OCI-LY1 (cell line): Measurements from ENCODE around the gene RUNDC1.

Source experiments
- H2AFZ ChIP-seq: fragments of 200-600 bp; sonication (generic), shearing (Covaris generic); 2 replicates; pipeline ENCODE4 v1.6.0; 2014; ENCODE audit warnings: antibody characterized with exemption, mild to moderate bottlenecking, low read length
- H3F3A ChIP-seq: fragments of 200-600 bp; sonication (generic), shearing (Covaris generic); 2 replicates; pipeline ENCODE4 v1.6.0; 2014; ENCODE audit warnings: mild to moderate bottlenecking, antibody characterized with exemption, low read length, moderate library complexity; ENCODE audit not compliant: insufficient read depth
- H3K27ac ChIP-seq: fragments of 200-600 bp; sonication (generic); 2 replicates; pipeline ENCODE4 v1.5.1; 2014; ENCODE audit warnings: low read length, mixed run types, mild to moderate bottlenecking, low read depth; ENCODE audit not compliant: poor library complexity, severe bottlenecking
- H3K27me3 ChIP-seq: fragments of 200-600 bp; sonication (generic); 2 replicates; pipeline ENCODE4 v1.6.0; 2014; ENCODE audit warnings: antibody characterized with exemption, mild to moderate bottlenecking, low read length, moderate library complexity; ENCODE audit not compliant: insufficient read depth
- H3K36me3 ChIP-seq: fragments of 200-600 bp; sonication (generic); 2 replicates; pipeline ENCODE4 v1.6.1; 2014; ENCODE audit warnings: mild to moderate bottlenecking, antibody characterized with exemption, low read length, moderate library complexity, mixed read lengths; ENCODE audit not compliant: insufficient read depth
- H3K4me1 ChIP-seq: fragments of 200-600 bp; sonication (generic); 2 replicates; pipeline ENCODE4 v1.5.1; 2014; ENCODE audit warnings: mild to moderate bottlenecking, low read length, moderate library complexity; ENCODE audit not compliant: insufficient read depth, severe bottlenecking
- H3K4me2 ChIP-seq: fragments of 200-600 bp; sonication (generic), shearing (Covaris generic); 2 replicates; pipeline ENCODE4 v1.6.1; 2014; ENCODE audit warnings: low read length
- H3K4me3 ChIP-seq: fragments of 200-600 bp; sonication (generic); 2 replicates; pipeline ENCODE4 v1.5.1; 2014; ENCODE audit warnings: low read length, low read depth, mild to moderate bottlenecking, mixed read lengths; ENCODE audit not compliant: poor library complexity, severe bottlenecking
- H3K79me2 ChIP-seq: fragments of 200-600 bp; shearing (Covaris generic); 2 replicates; pipeline ENCODE4 v1.6.1; 2016; ENCODE audit warnings: mixed run types, low read length, mixed read lengths; ENCODE audit not compliant: insufficient read depth
- H3K9ac ChIP-seq: fragments of 200-600 bp; sonication (generic), shearing (Covaris generic); 2 replicates; pipeline ENCODE4 v1.6.1; 2014; ENCODE audit warnings: mild to moderate bottlenecking, low read length, mixed read lengths
- H3K9me2 ChIP-seq: fragments of 200-600 bp; sonication (generic), shearing (Covaris generic); 2 replicates; pipeline ENCODE4 v1.6.1; 2014; ENCODE audit warnings: low read depth, mild to moderate bottlenecking, low read length, mixed read lengths
- H3K9me3 ChIP-seq: fragments of 200-600 bp; shearing (Covaris generic); 2 replicates; pipeline ENCODE4 v1.6.1; 2014; ENCODE audit warnings: low read length, mixed read lengths
- H4K20me1 ChIP-seq: fragments of 200-600 bp; sonication (generic), shearing (Covaris generic); 2 replicates; pipeline ENCODE4 v1.6.0; 2016; ENCODE audit warnings: mild to moderate bottlenecking, low read length; ENCODE audit not compliant: insufficient read depth
- EZH2 ChIP-seq: fragments of 200-600 bp; sonication (generic), shearing (Covaris generic); IDR thresholded peaks from 2 replicates; pipeline ENCODE4 v1.8.0; 2017; ENCODE audit warnings: borderline replicate concordance, mixed run types, mild to moderate bottlenecking, antibody characterized with exemption, low read length, moderate library complexity, mixed read lengths
- TF ChIP-seq, protein P1 (sequence below): fragments of 200-600 bp; sonication (generic), shearing (Covaris generic); IDR thresholded peaks from 2 replicates; pipeline ENCODE4 v1.5.1; 2017; ENCODE audit warnings: mild to moderate bottlenecking, antibody characterized with exemption, low read length, moderate library complexity, mixed read lengths

RUNDC1 gene

DNA sequence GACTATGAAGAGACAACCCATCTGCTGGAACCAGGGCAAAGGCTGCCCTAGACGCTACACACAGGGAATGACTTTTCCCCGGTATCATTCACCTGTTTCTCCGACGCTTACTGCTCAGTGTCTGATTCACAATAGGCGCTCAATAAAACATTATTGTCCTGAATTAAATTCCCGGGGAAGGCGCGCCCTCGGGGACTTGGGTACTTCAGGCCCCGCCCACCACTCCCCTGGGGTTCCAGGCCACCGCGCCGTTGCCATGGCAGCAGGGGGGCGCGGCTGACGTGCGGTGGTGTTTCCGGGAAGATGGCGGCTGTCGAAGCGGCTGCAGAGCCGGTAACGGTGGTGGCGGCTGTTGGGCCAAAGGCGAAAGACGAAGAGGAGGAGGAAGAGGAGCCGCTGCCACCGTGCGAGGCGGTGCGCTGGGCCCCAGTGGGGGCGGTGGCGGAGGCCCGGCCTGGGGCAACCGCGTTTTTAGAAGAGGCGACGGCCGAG, at the start of gene RUNDC1:
Gene RUNDC1 (plus strand): TSS at position 292 of the 492 bp plus-strand sequence. CDS start 12 bp downstream, at position 304.
- Histone ChIP-seq H4K20me1 (no peaks in the 10 kb centered on the region), H3F3A (no peaks in the 10 kb centered on the region), H3K79me2 (peaks cover 7% of the 10 kb centered on the region; the same call in 1 of the 2 replicates), H3K9ac (peak within 1 kb of the TSS; percentile 85), H2AFZ (0 out of 2 replicates have a peak within 1 kb of the TSS, but pooled peaks have one; percentile 30), H3K4me3 (peak within 1 kb of the TSS; percentile 82), H3K9me3 (no peaks in the 10 kb centered on the region), H3K4me2 (peak within 1 kb of the TSS; percentile 77), H3K4me1 (peaks cover 33% of the 10 kb centered on the region), H3K27ac (peak within 1 kb of the TSS; percentile 63), H3K27me3 (no peaks in the 10 kb centered on the region), H3K9me2 (no peaks in the 10 kb centered on the region), H3K36me3 (peaks cover 10% of the 10 kb centered on the region; the same call in 1 of the 2 replicates)
- TF ChIP-seq EZH2: no peak
- TF ChIP-seq, protein P1, sequence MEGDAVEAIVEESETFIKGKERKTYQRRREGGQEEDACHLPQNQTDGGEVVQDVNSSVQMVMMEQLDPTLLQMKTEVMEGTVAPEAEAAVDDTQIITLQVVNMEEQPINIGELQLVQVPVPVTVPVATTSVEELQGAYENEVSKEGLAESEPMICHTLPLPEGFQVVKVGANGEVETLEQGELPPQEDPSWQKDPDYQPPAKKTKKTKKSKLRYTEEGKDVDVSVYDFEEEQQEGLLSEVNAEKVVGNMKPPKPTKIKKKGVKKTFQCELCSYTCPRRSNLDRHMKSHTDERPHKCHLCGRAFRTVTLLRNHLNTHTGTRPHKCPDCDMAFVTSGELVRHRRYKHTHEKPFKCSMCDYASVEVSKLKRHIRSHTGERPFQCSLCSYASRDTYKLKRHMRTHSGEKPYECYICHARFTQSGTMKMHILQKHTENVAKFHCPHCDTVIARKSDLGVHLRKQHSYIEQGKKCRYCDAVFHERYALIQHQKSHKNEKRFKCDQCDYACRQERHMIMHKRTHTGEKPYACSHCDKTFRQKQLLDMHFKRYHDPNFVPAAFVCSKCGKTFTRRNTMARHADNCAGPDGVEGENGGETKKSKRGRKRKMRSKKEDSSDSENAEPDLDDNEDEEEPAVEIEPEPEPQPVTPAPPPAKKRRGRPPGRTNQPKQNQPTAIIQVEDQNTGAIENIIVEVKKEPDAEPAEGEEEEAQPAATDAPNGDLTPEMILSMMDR: no peak

DNA sequence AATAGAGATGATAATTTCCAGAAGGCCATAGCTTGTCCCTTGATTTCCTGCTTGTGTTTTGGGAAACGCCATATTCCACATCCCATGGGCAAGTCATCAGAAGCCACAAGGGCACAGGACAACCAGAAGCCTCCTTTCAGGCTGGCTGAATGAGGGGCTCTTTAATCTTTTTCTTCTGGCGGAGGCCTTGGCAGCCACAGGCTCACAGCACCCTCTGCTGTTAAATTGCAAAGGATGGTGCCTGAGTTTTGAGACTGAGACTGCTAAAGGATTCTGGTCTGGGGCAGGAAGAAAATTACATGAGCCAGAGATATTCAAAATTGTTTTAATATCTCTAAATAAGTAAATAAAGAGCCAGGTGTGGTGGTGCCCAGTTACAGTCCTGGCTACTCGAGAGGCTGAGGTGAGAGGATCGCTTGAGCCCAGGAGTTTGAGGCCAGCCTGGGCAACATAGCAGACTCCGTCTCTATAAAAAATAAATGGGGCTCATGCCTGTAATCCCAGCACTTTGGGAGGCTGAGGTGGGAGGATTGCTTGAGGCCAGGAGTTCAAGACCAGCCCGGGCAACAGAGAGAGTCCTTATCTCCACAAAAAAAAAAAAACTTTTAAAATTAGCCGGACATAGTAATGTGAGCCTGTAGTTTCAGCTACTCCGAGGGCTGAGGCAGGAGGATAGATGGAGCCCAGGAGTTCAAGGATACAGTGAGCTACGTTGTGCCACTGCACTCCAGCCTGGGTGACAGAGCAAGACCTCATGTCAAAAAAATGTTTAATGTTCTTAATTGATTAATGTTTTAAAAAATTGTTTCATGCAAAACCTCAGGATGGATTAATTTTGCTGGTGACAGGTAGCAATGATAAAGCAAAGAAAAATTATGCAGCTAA, 42.4 kb upstream of the RUNDC1 start:
- no peak overlapping the region for H3K4me2 ChIP-seq
- no peaks in the 10 kb centered on the region for H3K4me1 ChIP-seq
- no peaks in the 10 kb centered on the region for H3K9me3 ChIP-seq
- TF ChIP-seq, protein P1: peak; percentile 79
- TF ChIP-seq EZH2: no peak
- no peaks in the 10 kb centered on the region for H3K27me3 ChIP-seq
- H3K27ac ChIP-seq: no peak overlapping the region
- no peak overlapping the region for H3K9ac ChIP-seq
- no peaks in the 10 kb centered on the region for H3K36me3 ChIP-seq
- H3F3A ChIP-seq: no peaks in the 10 kb centered on the region
- no peaks in the 10 kb centered on the region for H3K9me2 ChIP-seq
- H2AFZ ChIP-seq: no peak overlapping the region
- no peaks in the 10 kb centered on the region for H3K79me2 ChIP-seq
- H4K20me1 ChIP-seq: no peaks in the 10 kb centered on the region
- H3K4me3 ChIP-seq: no peak overlapping the region

DNA sequence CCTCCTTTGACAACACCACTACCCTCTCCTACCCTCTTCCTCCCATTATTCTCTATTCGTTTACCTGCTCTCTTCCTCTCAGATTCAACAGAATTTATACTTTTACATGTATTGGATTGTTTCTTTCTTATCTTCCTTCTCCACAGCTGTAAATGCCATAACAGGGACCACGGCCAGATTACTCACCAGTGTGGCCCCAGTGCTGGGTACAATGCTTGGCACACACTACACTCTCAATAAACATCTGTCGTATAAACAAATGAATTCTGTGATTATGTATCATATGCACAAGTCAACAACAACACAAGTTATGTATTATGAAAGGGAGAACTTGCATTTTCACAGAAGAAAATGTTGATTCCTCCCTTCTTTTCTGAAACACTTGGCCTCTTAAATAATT, 36.2 kb upstream of the RUNDC1 start:
- no peaks in the 10 kb centered on the region for H3K9me3 ChIP-seq
- TF ChIP-seq, protein P1: no peak
- TF ChIP-seq EZH2: no peak
- H3K79me2 ChIP-seq: no peaks in the 10 kb centered on the region
- H3K4me1 ChIP-seq: no peaks in the 10 kb centered on the region
- no peak overlapping the region for H2AFZ ChIP-seq
- H3K36me3 ChIP-seq: peaks cover 10% of the 10 kb centered on the region; the same call in 1 of the 2 replicates
- H3K4me2 ChIP-seq: no peak overlapping the region
- H3K27ac ChIP-seq: no peak overlapping the region
- H3K27me3 ChIP-seq: no peaks in the 10 kb centered on the region
- H3K9ac ChIP-seq: no peak overlapping the region
- no peaks in the 10 kb centered on the region for H3F3A ChIP-seq
- no peak overlapping the region for H3K4me3 ChIP-seq
- H4K20me1 ChIP-seq: no peaks in the 10 kb centered on the region
- no peaks in the 10 kb centered on the region for H3K9me2 ChIP-seq
